Smooth muscle cell of the umbilical artery (primary cell): ENCODE data around the gene SFT2D1. TPM values are rescaled to one million over a fixed set of nuclear protein-coding genes. Genes with fewer than 3 reads are reported as not detected.

Experiments used
- total RNA-seq: library from RNA; depleted of rRNA; stranded (reverse); fragments of >200 nt; gene quantifications from 2 replicates; pipeline ENCODE4 v1.2.3, GENCODE V29; 2014

SFT2D1 gene
- 46.6 and 47.2 TPM in 2 replicates for total RNA-seq

DNA sequence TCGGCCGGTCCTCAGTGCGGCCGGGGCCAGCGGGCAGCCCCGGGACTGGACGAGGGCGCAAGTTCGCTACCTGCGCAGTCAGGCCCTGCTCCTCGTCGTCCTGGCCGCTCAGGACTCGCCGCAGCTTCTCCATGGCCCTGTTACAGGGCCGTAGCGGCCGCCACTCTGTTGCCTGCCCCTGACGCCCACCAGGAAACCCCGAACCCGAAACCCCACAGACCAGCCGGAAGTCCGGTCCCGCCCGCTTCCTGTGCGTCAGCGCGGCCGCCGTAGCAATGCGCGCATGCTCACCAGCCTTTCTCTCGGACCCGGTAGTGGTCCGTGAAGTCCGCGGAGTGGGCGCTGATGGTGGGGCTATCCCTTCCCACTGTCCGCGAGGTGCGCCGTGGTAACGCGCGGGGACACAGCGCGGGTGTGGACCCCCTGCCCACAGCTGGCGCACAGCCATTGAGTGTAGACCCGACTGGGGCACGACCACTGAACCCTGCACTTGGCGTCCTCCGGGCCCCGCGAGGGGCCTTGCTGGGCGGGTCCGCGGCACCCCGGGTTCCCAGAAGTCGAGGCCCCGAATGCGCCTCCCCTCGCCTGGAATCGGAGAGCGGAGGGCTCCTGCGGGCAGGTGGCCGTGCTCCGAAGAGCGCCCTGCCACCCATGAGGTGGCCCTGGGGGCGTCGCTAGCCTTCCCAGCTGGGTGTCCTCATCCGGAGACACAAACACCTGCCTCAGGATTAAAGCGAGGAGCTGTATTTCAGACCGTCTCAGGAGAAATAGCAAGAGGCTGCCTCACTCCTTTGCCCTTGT lies at the start of gene SFT2D1:
Gene SFT2D1 (minus strand): TSS at position 197 of the 801 bp plus-strand sequence. CDS start 64 bp downstream, at position 133.

DNA sequence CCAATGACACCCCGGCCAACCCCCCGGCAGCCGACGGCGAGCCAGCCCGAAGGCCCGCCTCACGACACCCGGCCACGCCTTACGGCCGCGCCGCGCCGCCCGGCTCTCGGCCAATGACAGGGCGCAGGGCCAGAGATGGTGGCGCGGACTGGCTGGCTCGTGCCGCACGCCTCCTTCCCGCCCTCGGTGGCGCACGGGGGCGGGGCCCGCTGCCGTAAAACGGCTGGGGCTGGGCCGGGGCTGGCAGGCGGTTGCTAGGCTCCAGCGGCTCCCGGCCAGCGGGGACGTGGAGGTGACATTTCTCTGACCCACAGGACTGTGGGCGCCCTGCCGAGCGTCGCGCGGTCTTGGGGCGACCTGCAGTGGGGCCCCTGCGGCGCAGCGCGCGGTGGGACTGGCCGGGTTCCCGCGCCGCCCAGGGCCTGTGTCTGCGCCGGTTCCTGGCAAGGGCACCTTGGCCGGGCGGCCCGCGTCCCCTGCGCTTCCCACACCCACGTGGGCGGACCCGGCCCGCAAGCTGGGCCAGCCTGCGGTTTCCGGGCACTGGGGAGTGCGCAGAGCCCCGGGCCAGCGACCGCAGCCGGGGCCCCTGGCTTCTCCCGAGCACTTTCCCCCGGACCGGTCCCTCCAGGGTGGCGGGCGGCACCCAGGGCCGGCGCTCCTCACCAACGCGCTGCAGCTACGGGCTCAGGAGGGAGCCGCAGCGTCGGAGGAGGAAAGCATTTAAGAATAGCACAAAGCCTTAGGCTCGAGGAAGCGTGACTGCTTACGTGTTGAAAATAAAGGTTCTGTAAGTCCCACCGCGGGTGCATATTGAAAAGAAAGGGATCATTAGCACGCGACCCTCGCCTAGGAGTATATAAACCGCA lies 40.8 kb upstream of the SFT2D1 start, which contains the start of gene MPC1:
Gene MPC1 (minus strand): TSS at position 8 of the 869 bp plus-strand sequence. CDS start 64 bp downstream, outside the sequence.

DNA sequence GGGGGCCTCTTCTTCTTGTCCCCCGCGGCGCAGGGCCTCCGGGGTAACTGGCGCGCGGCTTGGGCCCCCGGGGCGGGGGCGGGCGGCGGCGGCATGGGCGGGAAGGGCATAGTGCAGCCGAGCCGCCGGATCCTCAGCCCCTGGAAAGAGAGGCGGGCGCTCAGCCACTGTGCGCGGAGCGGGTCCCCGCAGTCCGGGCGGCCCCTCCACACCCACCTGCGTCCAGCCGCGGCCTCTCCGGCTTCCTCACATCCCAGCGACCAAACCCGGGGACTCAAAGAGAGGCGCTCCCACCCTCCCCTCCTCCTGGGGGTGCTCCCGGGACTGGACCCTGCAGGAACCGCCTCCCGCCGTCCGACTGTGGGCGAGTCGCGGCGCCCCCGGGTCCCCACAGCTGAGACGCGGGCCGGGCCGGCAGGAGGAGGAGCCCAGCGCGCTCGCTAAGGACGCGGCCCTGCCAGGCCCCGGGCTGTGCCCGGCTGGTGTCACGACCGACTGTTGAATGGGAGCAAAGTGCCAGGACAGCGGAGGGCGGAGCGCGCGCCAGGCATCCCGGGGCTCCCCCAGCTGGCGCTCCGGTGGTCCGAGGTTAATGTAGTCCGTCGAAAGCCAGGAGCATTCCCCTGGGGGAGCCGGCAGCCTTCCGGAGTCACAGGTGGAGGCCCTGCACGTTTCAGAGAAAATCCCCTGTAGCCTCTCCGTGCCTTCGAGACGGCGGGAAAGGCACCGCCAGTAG lies 34.1 kb downstream of the SFT2D1 start, which contains the start of gene PRR18:
Gene PRR18 (minus strand): TSS at position 360 of the 736 bp plus-strand sequence. CDS start 250 bp downstream, at position 110.

Other genes with a start within 250 kb of the SFT2D1 start
- gene TBXT, start 174.7 kb downstream of the SFT2D1 start, total RNA-seq: not detected in 2 replicates
- not detected in 2 replicates for gene PRR18, start 34.2 kb downstream of the SFT2D1 start, total RNA-seq
- 18.3 and 24.6 TPM in 2 replicates for gene MPC1, start 40.4 kb upstream of the SFT2D1 start, total RNA-seq
- 0.74 and 2.1 TPM in 2 replicates for gene RAMACL, start 244.1 kb upstream of the SFT2D1 start, total RNA-seq